Activated T-cell treated with anti-CD3 and anti-CD28 coated beads, Interleukin-2, amount 50 U/mL, for 4 hours (primary cell): ENCODE measurements around the gene XCR1. TPM values are rescaled to one million over a fixed set of nuclear protein-coding genes. Genes with fewer than 3 reads are reported as not detected.

Source experiments
- ATAC-seq, 2 donors: fragments of 200-7000 bp; cut with Tn5 transposase; one replicate each; pipeline ENCODE4 v1.10.0; 2021
- DNase-seq: peaks from one replicate; pipeline ENCODE4 v3.0.0-alpha.2; 2020
- H3K27me3 Mint-ChIP-seq: one replicate; pipeline ENCODE4 v1.8.0; 2021; ENCODE audit warnings: low read depth, mixed read lengths
- H3K36me3 Mint-ChIP-seq: one replicate; pipeline ENCODE4 v1.8.0; 2022; ENCODE audit warnings: mixed read lengths; ENCODE audit not compliant: insufficient read depth
- H3K4me1 Mint-ChIP-seq: one replicate; pipeline ENCODE4 v1.8.0; 2021; ENCODE audit warnings: low read depth, mixed read lengths
- H3K4me3 Mint-ChIP-seq: one replicate; pipeline ENCODE4 v1.8.0; 2021; ENCODE audit warnings: mild to moderate bottlenecking, moderate library complexity, mixed read lengths
- H3K9me3 Mint-ChIP-seq: one replicate; pipeline ENCODE4 v1.8.0; 2021; ENCODE audit warnings: mixed read lengths
- total RNA-seq, 3 donors: library from RNA; stranded (reverse); gene quantifications; one replicate each; pipeline ENCODE4 v1.2.1, GENCODE V29; 2021

Gene XCR1, protein sequence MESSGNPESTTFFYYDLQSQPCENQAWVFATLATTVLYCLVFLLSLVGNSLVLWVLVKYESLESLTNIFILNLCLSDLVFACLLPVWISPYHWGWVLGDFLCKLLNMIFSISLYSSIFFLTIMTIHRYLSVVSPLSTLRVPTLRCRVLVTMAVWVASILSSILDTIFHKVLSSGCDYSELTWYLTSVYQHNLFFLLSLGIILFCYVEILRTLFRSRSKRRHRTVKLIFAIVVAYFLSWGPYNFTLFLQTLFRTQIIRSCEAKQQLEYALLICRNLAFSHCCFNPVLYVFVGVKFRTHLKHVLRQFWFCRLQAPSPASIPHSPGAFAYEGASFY
- not detected for total RNA-seq

DNA sequence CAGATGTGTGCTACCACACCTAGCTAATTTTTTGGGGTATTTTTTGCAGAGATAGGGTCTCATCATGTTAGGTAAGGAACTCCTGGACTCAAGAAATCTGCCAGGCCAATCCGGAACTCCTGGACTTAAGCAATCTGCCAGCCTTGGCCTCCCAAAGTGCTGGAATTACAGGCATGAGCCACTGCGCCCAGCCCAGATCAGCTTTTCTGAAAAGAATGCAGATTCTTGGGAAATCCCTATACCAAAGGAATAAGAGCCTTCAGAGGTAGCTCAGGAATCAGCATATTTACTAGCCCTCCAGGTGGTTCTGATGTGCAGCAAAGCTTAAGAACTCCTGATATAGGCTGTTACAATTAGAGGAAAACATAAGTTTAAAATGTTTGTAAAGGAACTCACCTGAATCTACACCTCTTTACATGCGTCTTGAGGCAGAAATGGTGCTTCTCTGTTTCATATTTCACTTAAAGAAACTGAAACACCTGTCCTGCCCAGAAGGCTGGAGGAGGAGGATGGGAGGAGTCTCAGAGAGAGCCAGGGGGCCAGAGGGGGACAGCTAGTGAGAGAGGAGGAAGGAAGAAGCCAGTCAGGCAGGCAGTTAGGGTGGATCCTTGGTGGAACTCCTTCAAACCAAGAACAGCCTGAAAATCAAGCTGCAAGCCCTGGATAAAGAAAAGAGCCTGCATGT, at the start of gene XCR1:
XCR1 (minus strand) TSS at position 463 of the 685 bp plus-strand sequence. CDS start 5,536 bp downstream, outside the sequence.
- no peak for DNase-seq
- no peaks in the 10 kb centered on the region for H3K36me3 Mint-ChIP-seq
- no peaks in the 10 kb centered on the region for H3K27me3 Mint-ChIP-seq
- no peaks in the 10 kb centered on the region for H3K4me1 Mint-ChIP-seq
- H3K9me3 Mint-ChIP-seq: peaks cover 9% of the 10 kb centered on the region
- ATAC-seq: no peak
- H3K4me3 Mint-ChIP-seq: no peak within 1 kb of the TSS

DNA sequence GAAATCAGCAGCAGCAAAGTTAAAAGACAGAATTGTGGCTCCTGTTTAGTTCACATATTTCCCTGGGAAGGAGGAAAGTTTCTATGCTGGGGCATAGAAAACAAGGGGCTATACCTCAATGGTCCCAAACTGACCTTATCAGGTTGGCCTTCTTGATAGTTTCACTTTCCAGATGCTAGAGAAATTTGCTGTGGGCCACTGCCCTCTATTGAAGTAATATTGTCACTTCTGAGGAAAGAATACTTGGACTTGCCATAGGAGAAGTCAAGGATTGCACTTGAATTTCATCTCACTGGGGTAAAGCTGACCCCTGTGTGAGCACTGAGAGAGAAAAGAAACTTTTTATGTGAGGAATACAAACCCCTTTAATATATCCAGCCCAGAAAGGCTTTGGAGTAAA, 49.3 kb upstream of the XCR1 start:
- H3K36me3 Mint-ChIP-seq: no peaks in the 10 kb centered on the region
- no peak for DNase-seq
- H3K4me1 Mint-ChIP-seq: peaks cover 9% of the 10 kb centered on the region
- no peak overlapping the region for H3K4me3 Mint-ChIP-seq
- peaks cover 2% of the 10 kb centered on the region for H3K9me3 Mint-ChIP-seq
- H3K27me3 Mint-ChIP-seq: no peaks in the 10 kb centered on the region
- no peak for ATAC-seq

DNA sequence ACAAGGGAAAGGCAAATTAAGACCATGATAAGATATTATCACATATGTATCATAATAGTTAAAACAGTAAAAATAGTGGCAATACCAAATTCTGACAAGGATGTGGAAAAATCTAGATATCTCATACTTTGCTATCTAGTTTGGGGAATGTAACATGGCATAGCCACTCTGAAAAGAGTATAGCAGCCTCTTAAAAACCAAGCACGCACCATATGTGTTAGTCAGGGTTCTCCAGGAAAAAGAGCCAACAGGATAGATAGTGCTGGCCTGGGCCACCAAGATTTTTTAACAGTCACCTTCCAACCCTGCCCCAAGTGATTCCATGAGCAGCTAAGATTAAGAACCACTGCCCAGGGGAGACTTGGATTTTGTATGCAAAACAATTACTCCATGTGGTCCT, 48.5 kb upstream of the XCR1 start:
- Mint-ChIP-seq H3K27me3 (no peaks in the 10 kb centered on the region), H3K4me1 (peaks cover 17% of the 10 kb centered on the region), H3K4me3 (no peak overlapping the region), H3K36me3 (no peaks in the 10 kb centered on the region), H3K9me3 (peaks cover 10% of the 10 kb centered on the region)
- no peak for DNase-seq
- no peak for ATAC-seq

DNA sequence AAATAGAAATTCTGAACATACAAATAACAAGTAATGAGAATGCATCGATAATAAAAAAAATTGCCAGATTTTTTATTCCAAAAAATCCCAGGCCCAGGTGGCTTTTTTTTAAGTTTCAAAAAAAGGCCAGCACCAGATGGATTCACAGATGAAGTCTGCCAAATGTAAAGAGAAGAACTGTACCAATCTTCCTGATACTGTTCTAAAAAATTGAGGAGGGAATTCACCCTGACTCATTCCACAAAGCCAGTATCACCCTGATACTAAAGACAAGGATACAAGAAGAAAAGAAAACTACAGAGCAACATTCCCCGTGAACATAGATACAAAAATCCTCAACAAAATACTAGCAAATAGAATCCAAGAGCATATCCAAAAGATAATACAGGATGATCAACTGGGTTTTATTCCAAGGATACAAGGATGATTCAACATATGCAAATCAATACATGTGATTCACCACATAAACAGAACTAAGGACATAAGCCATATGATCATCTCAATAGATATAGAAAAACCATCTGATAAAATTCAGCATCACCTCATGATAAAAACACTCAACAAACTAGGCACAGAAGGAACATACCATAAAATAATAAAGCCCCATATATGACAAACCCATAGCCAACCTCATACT, 44.1 kb upstream of the XCR1 start:
- no peak for DNase-seq
- Mint-ChIP-seq H3K4me1 (peaks cover 54% of the 10 kb centered on the region), H3K4me3 (peak overlapping the region; percentile 33), H3K9me3 (peaks cover 10% of the 10 kb centered on the region), H3K36me3 (no peaks in the 10 kb centered on the region), H3K27me3 (peaks cover 3% of the 10 kb centered on the region)
- peak in 1 of 2 donors; percentile 22 for ATAC-seq

DNA sequence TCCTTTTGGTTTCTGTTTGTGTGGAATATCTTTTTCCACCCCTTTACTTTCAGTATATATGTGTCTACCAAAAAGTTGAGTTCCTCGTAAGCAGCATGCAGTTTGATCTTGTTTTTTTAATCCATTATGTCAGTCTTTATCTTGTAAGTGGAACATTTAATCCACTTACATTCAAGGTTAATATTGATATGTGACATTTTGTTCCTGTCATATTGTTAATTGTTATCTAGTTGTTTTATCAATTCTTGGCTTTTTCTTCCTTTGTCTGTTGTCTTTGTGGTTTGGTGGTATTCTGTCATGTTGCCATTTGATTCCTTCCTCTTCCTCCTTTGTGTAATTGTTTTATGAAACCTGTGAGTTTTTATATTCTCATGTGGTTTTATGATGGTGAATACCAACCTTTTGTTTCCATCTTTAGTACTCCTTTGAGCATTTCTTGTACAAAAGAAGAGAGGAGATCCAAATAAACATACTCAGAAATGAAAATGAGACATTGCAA, 43.4 kb upstream of the XCR1 start:
- peaks cover 10% of the 10 kb centered on the region for H3K9me3 Mint-ChIP-seq
- DNase-seq: no peak
- peaks cover 60% of the 10 kb centered on the region for H3K4me1 Mint-ChIP-seq
- no peaks in the 10 kb centered on the region for H3K36me3 Mint-ChIP-seq
- no peak overlapping the region for H3K4me3 Mint-ChIP-seq
- peak; percentile 69 to 72 for ATAC-seq
- H3K27me3 Mint-ChIP-seq: peaks cover 3% of the 10 kb centered on the region

DNA sequence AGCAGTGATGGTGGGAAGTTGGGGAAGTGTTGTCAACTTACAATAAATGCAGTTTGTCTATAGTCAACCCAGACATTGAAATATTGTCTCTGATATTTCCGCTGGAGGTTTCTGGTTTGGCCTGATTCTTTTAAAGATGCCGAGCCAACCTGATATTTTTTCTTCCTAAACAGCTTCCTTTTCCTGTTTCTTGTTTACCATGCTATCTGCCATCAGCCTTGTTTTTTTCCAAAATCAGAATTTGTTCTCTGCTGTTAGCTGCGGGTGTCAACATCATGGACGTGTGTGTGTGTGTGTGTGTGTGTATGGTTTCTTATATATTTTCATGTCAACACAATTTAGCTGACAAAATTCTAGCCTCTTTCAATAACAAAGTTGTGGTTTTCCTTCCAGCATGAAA, 41.2 kb upstream of the XCR1 start:
- Mint-ChIP-seq H3K36me3 (no peaks in the 10 kb centered on the region), H3K9me3 (peaks cover 10% of the 10 kb centered on the region), H3K4me3 (no peak overlapping the region), H3K27me3 (peaks cover 3% of the 10 kb centered on the region), H3K4me1 (peaks cover 74% of the 10 kb centered on the region)
- no peak for ATAC-seq
- DNase-seq: no peak

DNA sequence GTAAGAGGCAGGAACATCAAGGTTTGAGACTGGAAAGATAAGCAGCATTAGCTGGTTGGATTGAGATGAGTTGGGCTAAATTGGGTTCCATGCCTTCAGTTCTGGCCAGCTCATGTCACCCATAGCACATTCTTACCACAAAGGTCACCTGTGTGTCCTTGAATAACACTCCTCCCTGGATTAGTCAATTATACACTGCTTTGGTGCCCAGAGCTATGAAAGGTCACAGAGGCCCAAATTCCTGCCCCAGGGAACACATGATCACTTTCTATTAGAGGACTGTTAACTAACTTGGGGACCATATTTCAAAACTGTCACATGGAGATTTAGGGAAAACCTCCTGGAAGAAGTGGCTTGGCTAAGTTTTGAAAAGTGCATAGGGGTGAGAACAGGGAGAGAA, 40.1 kb upstream of the XCR1 start:
- ATAC-seq (no peak), DNase-seq (no peak)
- Mint-ChIP-seq H3K4me1 (peaks cover 79% of the 10 kb centered on the region), H3K9me3 (peaks cover 10% of the 10 kb centered on the region), H3K27me3 (peaks cover 3% of the 10 kb centered on the region), H3K4me3 (no peak overlapping the region), H3K36me3 (no peaks in the 10 kb centered on the region)

DNA sequence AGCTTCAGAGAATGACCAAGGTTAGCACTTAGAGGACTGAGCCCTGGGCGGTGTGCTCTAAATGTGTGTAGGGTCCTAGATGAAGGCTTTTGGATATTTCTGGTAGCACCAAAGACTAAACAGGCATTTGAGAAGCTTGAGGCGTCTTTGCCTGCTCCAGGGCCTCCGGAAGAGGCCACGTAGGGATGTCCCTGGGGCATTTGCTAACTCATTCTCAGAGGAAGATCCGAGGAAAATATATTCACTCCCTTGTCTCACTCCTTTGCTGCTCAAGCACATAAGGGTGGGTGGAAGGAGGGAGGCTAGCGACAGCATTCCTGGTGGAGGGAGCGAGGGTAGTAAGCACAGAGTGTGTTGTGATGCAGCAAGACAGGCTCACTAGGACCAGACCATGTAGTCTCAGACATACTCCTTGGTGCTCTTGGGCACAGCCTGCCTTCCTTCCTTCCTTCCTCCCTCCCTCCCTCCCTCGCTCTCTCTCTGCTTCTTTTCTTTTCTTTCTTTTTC, 38.5 kb upstream of the XCR1 start:
- Mint-ChIP-seq H3K27me3 (peaks cover 3% of the 10 kb centered on the region), H3K36me3 (no peaks in the 10 kb centered on the region), H3K4me1 (peaks cover 69% of the 10 kb centered on the region), H3K4me3 (peak overlapping the region; percentile 11), H3K9me3 (peaks cover under 1% of the 10 kb centered on the region)
- DNase-seq: no peak
- ATAC-seq: no peak

DNA sequence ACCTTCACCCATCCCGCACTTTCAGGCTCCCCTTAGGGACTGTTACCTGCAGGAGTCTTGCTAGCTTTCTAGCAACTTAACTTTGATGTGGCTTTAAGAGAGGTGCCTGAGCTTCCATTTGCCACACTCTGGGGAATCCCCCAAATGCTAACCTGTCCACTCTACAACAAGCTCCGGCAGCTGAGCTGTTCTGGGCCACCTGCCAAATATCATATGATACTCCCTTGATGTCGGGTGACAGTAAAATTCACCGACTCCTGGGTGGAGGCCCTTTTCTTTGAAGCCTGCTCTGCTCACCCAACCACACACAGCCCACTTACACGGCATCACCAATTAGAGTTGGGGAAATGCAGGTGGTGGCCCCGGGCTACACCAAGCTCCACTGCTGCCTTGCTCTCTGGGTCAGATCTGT, 38.0 kb upstream of the XCR1 start:
- peak overlapping the region; percentile 39 for H3K4me3 Mint-ChIP-seq
- H3K9me3 Mint-ChIP-seq: no peaks in the 10 kb centered on the region
- H3K4me1 Mint-ChIP-seq: peaks cover 64% of the 10 kb centered on the region
- H3K27me3 Mint-ChIP-seq: peaks cover 3% of the 10 kb centered on the region
- DNase-seq (peak; percentile 77), ATAC-seq (peak; percentile 93)
- H3K36me3 Mint-ChIP-seq: no peaks in the 10 kb centered on the region

DNA sequence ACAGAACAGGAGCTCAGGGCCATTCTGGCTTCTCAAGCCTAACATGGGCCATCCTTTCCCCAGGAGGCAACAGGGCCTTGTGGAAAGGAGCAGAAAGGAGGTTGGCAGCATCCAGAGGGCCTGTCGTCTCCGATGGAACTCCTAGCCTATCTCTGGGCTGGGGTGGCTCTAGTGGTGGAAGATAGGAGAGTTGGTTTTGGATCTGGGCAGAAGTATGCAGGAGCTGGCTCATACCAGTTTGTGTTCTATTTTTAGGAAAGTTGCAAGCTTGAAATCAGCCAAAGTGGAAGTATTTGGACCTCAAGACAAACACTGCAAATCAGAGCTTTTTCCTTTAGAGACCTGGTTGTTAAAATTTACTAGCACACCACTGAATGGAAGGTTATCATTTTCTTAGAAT, 35.4 kb upstream of the XCR1 start:
- H3K9me3 Mint-ChIP-seq: no peaks in the 10 kb centered on the region
- H3K4me1 Mint-ChIP-seq: peaks cover 39% of the 10 kb centered on the region
- no peaks in the 10 kb centered on the region for H3K27me3 Mint-ChIP-seq

DNA sequence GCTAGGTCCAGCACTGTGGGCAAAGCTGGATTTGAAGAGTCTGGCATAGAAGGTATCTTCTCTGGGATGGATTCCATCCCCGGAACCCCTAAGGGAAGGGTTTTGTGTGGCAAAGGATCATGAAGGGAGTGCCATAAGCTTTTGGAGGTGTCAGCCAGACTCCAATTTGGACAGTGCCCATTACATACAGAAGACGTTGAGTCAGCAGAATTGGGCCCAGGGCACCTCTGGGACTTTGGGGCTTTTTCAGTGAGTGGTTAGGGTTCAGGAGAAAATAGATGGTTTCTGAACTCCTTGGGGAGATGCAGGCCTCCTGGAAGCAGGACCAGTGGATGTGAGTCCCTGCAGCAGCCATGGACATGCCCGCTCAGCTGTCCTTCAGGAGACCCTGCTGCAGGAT, 34.6 kb upstream of the XCR1 start:
- Mint-ChIP-seq H3K4me3 (no peak overlapping the region), H3K27me3 (peaks cover 4% of the 10 kb centered on the region), H3K9me3 (no peaks in the 10 kb centered on the region), H3K4me1 (peaks cover 31% of the 10 kb centered on the region), H3K36me3 (no peaks in the 10 kb centered on the region)
- no peak for ATAC-seq
- no peak for DNase-seq

More for the DNA sequence above, 35.4 kb upstream of the XCR1 start:
- Mint-ChIP-seq H3K36me3 (no peaks in the 10 kb centered on the region), H3K4me3 (no peak overlapping the region)
- ATAC-seq (no peak), DNase-seq (no peak)

DNA sequence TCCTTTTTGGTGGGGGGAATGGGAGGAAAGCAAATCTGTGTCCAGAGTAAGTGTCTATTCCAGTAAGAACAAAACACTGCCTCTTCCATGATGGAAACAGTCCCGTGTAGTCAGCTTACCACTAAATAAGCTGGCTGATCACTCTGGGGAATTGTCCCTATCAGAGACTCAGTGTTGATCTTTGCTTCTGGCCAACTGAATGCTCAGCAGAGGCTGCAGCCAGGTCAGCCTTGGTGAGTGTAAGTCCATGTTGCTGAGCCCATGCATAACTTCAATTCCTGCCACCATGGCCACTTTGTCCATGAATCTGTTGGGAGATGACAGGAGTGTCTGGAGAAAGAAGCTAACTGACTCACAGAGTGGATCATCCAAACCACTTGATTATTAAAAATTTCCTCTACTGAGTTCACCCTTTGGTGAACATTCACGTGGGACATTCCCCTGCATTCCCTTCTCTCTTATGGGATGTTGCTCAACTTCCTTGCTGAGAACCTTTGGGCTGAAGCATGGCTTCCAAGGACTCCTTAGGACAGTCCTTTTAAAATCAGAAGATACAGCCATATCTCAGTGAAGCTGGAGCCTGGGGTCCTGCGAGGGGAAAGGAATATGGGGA, 33.9 kb upstream of the XCR1 start:
- no peak overlapping the region for H3K4me3 Mint-ChIP-seq
- H3K9me3 Mint-ChIP-seq: no peaks in the 10 kb centered on the region
- DNase-seq: no peak
- H3K4me1 Mint-ChIP-seq: peaks cover 26% of the 10 kb centered on the region
- H3K27me3 Mint-ChIP-seq: peaks cover 5% of the 10 kb centered on the region
- ATAC-seq: no peak
- no peaks in the 10 kb centered on the region for H3K36me3 Mint-ChIP-seq

DNA sequence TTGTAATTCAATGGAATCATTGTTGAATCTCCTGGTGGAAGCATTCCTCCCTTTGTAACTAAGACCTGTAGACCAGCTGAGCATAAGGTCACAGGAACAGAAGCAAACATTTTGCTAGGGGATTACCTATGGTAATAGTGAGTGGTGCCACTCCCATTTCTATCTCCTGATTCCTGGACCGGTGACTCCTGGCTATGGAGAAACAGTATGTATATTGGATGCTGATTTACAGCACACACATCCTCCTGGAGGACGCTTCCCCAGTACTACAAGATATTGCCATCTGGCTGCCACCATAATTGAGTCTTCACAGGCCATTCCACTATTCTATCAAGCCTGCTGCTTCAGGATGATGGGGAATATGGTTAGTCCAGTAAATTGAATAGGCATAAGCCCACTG, 33.3 kb upstream of the XCR1 start:
- peaks cover 6% of the 10 kb centered on the region for H3K27me3 Mint-ChIP-seq
- ATAC-seq: no peak
- H3K9me3 Mint-ChIP-seq: no peaks in the 10 kb centered on the region
- no peak overlapping the region for H3K4me3 Mint-ChIP-seq
- peaks cover 20% of the 10 kb centered on the region for H3K4me1 Mint-ChIP-seq
- no peaks in the 10 kb centered on the region for H3K36me3 Mint-ChIP-seq
- no peak for DNase-seq

DNA sequence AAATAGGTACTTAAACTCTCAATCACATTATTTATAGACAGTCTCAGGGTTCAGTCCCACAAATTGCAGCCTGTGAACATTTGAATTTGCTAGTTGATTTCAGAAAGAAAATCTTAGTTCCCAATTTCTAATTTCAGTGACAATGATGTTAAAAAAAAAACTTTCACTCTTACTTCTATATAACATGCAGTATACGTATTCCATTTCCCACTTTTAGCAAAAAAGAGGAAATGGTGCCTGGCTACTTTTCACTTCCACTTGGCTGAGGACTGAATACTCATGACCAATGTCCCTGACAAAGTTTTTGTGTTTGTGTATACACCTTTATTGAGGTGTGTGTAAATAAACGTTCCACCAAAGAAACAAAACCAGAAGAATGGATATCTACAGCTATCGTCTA, 32.1 kb upstream of the XCR1 start:
- no peak for ATAC-seq
- H3K9me3 Mint-ChIP-seq: no peaks in the 10 kb centered on the region
- H3K36me3 Mint-ChIP-seq: no peaks in the 10 kb centered on the region
- H3K4me1 Mint-ChIP-seq: peaks cover 11% of the 10 kb centered on the region
- no peak overlapping the region for H3K4me3 Mint-ChIP-seq
- H3K27me3 Mint-ChIP-seq: peaks cover 10% of the 10 kb centered on the region
- DNase-seq: no peak
